ENCODE measurements around the gene SLC25A41.

The SLC25A41 gene

DNA sequence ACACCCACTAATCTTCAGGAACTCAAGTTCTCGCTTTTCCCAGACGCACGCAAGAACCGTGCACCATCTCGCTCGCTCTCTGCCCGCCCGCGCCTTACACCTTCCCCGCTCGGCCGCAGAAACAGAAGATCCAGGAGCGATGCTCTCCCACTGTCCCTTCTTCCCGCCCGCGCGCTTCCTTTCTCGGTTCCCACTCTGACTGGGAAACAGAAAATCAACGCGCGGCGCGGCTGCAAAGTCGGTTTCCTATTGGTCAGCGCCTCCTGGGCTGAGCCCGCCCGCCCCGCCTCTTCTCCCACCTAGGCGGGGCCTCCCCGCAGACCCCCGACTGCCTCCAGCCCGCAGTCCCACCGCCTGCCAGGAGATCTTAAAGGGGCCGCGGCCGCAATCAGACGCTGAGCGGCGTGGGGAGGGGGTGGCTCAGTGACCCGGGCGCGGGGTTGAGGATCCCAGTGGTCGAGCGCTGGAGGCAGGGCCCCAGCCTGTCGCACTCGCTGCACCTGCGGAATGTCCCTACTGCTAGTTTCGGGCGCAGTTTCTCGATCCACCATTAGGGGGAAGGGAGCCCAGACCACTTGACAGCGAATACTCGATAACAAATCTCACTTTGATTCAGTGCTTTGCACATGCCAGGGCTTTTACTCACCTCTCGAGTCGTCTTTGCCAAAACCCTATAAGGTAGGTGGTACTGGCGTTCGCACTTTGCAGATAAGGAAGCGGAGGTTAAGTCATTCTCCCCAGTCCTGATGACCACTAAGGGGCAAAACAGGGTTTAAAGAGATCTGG is 26.7 kb upstream of the SLC25A41 start:
- DNase-seq (ENCODE audit: low read depth in 3 of 3, low spot score in 1 of 3), result peak; percentile 92 to 93 (median 92)

- peak in 1 of 3 donors; percentile 55 for DNase-seq (ENCODE audit: low read depth in 3 of 3, low spot score in 1 of 3)
Measured at GRCh38 chr19:6459262-6460098, 25.9 kb upstream of the SLC25A41 start, which contains the start of gene SLC25A23. TSS of gene SLC25A23 (minus strand) at chr19:6459792. CDS start at chr19:6459628, 164 bp downstream.

DNA sequence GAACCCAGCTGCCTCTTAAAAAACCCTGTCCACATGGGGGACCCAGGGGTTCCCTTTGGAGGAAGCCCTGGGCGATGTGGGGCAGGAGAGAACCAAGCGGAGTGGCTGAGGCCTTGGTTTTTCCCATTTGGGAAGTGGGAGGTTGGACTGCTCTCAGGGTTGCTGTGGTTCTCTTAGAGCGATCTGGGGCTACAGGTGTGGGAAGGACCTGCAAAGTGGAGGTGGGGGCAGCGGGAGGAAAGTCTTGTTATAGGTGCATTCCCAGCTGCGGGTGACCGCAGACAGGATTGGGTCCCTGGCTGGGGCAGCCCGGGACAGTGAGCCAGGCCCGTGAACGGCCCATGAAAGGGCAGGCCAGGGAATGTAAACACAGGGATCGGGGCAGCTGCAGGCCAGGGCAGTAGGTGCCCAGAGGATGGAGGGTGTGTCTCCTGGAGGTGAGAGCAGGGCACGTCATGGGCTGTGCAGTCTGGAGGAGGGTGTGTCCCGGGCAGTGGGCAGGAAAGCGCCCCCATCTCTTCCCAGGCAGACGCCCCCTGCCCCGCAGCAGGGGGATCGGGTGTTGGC is 25.2 kb upstream of the SLC25A41 start:
- no peak for DNase-seq (ENCODE audit: low read depth in 3 of 3, low spot score in 1 of 3)

- DNase-seq (ENCODE audit: low read depth in 3 of 3, low spot score in 1 of 3), result no peak
Measured at GRCh38 chr19:6457958-6458694, 24.6 kb upstream of the SLC25A41 start.

GRCh38 chr19:6455924-6456323 is 22.4 kb upstream of the SLC25A41 start:
- no peak for DNase-seq (ENCODE audit: low read depth in 3 of 3, low spot score in 1 of 3)

GRCh38 chr19:6453951-6454565 is 20.5 kb upstream of the SLC25A41 start:
- no peak for DNase-seq (ENCODE audit: low read depth in 3 of 3, low spot score in 1 of 3)

DNA sequence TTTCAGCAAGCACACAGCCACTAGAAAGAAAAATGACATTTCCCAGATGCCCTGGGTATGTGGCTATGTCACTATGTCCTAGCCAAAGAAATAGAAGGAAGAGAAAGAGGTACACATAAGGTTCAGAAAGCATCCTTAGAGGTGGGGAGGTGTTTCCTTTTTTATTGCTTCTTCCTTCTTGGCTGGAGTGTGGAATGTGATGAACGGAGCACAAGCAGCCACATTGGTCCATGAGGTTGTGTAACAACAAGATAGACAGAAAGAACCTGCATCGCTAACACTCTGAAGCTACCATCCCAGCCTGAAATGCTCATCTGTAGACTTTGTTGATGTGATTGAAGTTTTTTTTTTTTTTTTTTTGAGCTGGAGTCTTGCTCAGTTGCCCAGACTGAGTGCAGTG is 19.3 kb upstream of the SLC25A41 start:
- DNase-seq (ENCODE audit: low read depth in 3 of 3, low spot score in 1 of 3), result no peak

DNA sequence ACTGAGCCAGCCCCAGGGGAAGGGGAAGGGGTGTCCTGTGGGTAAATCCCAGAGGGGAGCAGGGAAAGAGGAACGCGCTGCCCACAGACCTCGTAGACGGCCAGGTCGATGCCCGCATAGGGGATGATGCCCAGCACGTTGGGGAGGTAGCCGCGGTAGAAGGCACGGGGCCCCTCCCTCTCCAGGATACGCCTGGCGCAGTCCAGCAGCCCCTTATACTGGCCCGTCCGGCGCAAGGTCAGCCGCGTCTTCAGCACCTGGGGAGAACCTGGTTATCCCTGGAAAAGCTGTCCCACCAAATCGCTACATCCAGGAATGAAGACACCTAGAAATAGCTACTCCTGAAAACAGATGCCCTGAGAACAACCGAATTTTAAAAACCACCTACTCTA is 18.7 kb upstream of the SLC25A41 start:
- no peak for DNase-seq (ENCODE audit: low read depth in 3 of 3, low spot score in 1 of 3)

- DNase-seq (ENCODE audit: low read depth in 3 of 3, low spot score in 1 of 3), result no peak
Measured at GRCh38 chr19:6451583-6452222, 18.1 kb upstream of the SLC25A41 start.

DNA sequence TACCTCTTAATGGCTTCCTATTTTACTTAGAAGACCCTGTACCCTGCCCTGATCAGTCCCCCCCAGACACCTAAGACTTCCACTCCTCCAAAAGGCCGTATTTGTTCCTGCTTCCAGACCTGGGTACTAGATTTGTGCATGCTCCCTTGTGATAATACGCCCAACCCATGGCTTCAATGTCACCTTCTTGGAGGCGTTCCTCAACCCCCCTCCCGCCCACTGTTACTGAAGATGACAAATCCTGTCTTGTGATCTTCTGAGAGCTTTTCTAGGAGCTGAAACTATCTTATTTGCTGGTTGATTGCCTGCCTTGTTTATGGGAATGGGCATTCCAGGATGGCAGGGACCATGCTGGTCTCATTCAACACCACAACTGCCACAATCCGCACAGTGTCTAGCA is 16.6 kb upstream of the SLC25A41 start:
- no peak for DNase-seq (ENCODE audit: low read depth in 3 of 3, low spot score in 1 of 3)

DNA sequence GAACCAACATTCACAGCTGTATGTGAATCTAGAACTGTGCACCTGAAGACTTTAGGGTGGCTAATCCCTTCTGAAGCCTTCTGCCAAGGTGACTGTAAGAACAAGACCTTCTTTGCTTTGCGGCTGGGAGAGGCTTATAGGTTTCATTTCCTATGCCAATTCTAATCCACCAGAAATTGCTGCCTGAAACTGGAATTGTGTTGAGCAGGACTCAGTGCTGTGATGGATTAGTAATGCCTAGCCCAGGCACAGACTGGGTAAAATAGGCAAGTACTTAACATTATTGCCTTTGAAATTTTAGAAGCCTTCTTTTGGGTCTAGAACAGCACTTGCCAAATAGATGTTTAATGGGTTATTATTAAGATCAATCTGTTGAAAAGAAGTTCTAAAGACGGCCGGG is 14.5 kb upstream of the SLC25A41 start:
- DNase-seq (ENCODE audit: low read depth in 3 of 3, low spot score in 1 of 3), result no peak

GRCh38 chr19:6446452-6446851 is 12.9 kb upstream of the SLC25A41 start:
- no peak for DNase-seq (ENCODE audit: low read depth in 3 of 3, low spot score in 1 of 3)

DNA sequence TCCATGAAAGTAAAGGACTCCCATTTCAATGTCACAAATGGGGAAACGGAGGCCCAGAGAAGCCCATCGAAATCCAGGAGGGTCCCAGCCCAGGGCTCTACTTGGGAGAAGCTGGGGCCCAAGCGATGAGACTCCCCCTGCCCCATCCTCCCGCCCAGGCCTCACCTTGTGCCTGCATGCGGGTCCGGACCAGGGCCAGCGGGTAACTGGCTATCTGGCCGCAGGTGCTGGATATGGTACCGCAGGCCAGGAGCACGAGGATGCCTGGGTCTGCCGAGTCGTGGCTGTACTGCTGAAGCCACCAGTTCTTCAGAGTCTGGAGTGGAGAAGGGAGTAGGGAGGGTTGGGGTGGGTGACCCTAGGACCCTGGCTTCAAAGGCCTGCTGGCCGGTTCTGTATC is 10.4 kb upstream of the SLC25A41 start:
- no peak for DNase-seq (ENCODE audit: low read depth in 3 of 3, low spot score in 1 of 3)

DNA sequence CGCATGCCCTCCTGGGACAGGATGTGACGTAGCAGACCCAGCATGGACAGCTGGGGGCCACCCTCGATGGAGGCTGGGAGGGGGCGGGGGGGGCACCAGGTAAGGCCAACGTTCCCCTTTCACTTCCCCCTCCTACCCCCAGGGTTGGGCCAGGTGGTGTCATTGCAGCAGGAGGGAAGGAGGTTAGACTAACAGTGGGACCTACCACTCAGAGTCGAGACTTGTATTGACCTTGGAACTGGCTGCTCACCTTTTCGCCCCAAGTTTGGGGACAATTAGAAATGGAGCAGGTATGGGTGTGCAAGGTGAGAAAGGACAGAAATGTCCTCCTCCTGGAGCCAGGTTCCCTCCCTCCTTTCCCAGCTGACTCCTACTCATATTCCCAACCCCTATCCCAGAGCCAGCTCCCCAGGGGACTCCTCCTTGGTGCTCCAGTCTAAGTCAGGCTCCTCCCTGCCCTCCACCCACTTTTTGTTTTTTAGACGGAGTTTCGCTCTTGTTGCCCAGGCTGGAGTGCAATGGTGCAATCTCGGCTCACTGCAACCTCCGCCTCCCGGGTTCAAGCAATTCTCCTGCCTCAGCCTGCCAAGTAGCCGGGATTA is 8.6 kb upstream of the SLC25A41 start:
- DNase-seq (ENCODE audit: low read depth in 3 of 3, low spot score in 1 of 3), result no peak

DNA sequence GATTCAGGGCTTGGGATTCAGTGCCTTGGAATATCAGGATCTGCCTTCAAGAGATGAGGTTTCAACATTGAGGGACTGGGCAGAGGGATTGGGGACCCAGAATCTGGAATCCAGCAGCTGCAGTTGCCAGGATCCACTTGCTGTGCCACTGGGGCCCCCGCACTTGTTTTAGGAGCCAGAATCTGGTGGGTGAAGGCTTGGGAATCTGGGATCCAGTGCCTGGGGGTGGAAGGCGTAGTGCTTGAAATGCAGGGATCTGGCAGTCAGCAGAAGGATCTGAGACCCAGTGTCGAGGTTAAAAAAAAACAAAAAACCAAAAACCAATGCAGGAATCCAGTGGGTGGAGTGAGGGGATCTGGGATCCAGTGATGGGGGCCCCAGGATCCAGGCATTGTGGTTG is 7.3 kb upstream of the SLC25A41 start:
- no peak for DNase-seq (ENCODE audit: low read depth in 3 of 3, low spot score in 1 of 3)

- DNase-seq (ENCODE audit: low read depth in 3 of 3, low spot score in 1 of 3), result no peak
Measured at GRCh38 chr19:6439743-6440142, 6.2 kb upstream of the SLC25A41 start.

- no peak for DNase-seq (ENCODE audit: low read depth in 3 of 3, low spot score in 1 of 3)
Measured at GRCh38 chr19:6433165-6433564, 398 bp downstream of the SLC25A41 start.

- no peak for DNase-seq (ENCODE audit: low read depth in 3 of 3, low spot score in 1 of 3)
Measured at GRCh38 chr19:6431891-6432290, 1.7 kb downstream of the SLC25A41 start.

DNA sequence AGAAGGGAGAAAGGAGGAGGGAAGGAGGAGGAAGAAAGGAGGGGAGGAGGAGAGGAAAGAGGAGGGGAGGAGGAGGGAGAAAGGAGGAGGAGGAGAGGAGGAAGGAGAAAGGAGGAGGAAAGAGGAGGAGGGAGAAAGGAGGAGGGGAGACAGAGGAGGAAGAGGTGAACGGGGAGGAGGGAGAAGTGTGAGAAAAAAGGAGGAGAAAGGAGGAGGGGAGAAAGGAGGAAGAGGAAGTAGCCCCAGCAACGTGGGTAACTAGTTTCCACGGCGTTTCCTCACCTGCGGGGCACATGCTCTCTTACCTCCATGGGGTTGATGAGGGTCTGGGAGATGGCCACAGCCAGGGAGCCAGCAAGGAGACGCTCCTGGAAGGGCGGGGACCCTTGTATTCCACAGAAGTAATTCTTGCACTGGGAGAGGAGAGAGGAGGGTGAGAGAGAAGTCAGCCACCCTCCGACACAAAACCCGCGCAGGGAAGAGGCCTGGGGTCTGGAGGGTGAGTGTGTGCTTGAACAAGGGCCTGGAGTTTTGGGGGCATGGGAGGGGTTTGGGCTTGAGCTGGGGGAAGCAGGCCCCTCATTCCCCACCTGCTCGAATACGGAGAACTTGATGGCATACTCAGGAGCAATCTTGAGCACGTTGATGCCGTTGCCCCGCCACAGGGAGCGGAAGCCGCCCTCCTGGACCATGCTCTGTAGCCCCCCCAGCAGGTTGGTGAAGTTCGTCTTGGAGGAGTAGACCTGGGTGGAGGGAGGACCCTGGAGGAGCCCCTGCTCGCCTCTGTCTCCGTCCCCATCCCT is 3.9 kb downstream of the SLC25A41 start:
- no peak for DNase-seq (ENCODE audit: low read depth in 3 of 3, low spot score in 1 of 3)

All from stimulated activated CD4-positive, alpha-beta T cell treated with anti-CD3 and anti-CD28 coated beads, TNF-alpha, amount 100 ng/mL, for 1 hour (primary cell).